ENCODE measurements around the gene OR4F6. TPM values are rescaled to one million over a fixed set of nuclear protein-coding genes. Genes with fewer than 3 reads are reported as not detected.
A peak's percentile ranks its signal among the peaks of the same experiment; 100 is the strongest.
"Not testable (repeated sequence)": the region's sequence is repeated elsewhere in the genome, so short reads cannot be mapped to it uniquely, and the experiment has no call there.

Gene OR4F6
- total RNA-seq, 1 experiment from 2014 or later: not detected

DNA sequence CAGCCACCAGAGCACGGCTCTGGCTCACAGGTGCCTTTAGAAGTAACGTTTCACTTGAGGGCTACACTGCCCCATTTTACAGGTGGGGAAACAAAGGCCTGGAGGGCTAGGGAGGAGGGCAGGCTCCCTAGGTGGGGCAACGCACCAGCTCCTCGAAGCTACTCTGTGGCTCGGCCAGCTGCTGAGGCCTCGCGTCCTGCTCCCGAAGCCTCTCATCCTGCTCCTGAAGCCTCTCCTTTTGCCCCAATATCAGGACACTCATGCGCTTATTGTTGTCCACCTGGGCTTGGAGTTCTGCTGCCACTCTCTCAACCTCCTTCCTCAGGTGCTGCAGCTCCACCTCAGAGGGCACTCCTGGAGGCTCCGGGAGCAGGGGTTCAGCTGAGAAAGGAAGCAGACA lies 28.2 kb upstream of the OR4F6 start (continued):
- no peak for TF ChIP-seq CDX4 (CRISPR knock-in tag; IDR thresholded peaks at IDR 0.05; ENCODE audit: borderline replicate concordance)
- TF ChIP-seq AFF4 (CRISPR knock-in tag; IDR thresholded peaks at IDR 0.05; ENCODE audit: borderline replicate concordance): no peak
- TF ChIP-seq FOXJ3 (CRISPR knock-in tag; IDR thresholded peaks at IDR 0.05; ENCODE audit: borderline replicate concordance): no peak
- TF ChIP-seq NR3C1 (CRISPR knock-in tag; conservative IDR thresholded peaks at IDR 0.05; ENCODE audit: low read depth): no peak
- TF ChIP-seq GRHL2 (CRISPR knock-in tag; IDR thresholded peaks at IDR 0.05; ENCODE audit: insufficient replicate concordance, severe bottlenecking): no peak

DNA sequence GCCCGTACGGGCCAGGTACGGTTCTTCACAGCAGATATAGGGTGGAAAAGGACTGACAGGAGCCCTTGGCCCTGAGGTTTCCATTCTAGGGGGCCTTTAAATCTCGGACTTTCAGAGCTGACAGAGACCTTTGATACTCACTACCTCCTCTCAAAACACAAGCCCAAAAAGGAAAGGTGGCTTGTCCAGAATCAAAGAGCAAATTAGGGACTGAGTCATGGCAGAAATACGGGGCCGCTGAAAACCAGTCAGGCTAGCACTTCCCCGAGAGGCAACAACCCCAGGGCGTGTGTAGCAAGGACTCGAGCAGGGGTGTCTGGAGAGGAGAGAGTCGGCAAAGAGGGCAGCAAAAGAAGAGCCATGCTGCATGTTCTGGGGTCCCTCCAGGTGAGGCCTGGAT lies 24.7 kb upstream of the OR4F6 start:
- CTCF ChIA-PET; DNase-seq (ENCODE audit: low spot score); H3K36me3 Mint-ChIP-seq; H3K4me1 Mint-ChIP-seq; H3K4me3 Mint-ChIP-seq; H3K27me3 Mint-ChIP-seq (ENCODE audit: low read depth); H3K9me3 Mint-ChIP-seq; H3K27ac Mint-ChIP-seq; ATAC-seq; POLR2A ChIA-PET: not testable (repeated sequence)

DNA sequence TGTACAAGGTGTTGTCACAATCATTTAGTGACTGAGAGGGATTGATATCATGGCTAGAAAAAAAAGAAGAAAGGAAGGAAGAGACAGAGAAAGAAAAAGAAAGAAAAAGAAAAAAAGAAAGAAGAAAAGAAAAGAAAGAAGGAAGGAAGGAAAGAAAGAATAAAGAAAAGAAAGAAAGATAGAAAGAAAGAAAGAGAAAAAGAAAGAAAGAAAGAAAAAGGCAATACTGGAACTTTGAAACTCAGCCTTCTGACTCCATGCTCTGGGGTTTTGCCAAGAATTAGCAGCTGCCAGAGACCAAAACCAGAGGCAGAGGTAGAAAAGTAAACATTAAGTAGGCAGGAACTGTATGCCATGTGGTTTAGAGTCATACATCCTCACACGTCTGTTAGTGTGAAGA lies 23.1 kb upstream of the OR4F6 start:
- ATAC-seq; DNase-seq (ENCODE audit: low spot score); H3K4me1 Mint-ChIP-seq; CTCF ChIA-PET; H3K27me3 Mint-ChIP-seq (ENCODE audit: low read depth); H3K27ac Mint-ChIP-seq; H3K36me3 Mint-ChIP-seq; H3K4me3 Mint-ChIP-seq; H3K9me3 Mint-ChIP-seq; POLR2A ChIA-PET: not testable (repeated sequence)

- peak; percentile 59 for DNase-seq (ENCODE audit: low spot score)
- ATAC-seq: peak; percentile 56
- CTCF ChIA-PET: interaction anchor here (0.8 kb wide), 1 partner anchor 8 kb away, joined by 3 read pairs; no protein-coding TSS in a partner anchor
- TF ChIP-seq TEAD4 (CRISPR knock-in tag; IDR thresholded peaks at IDR 0.05): no peak
- no peak for TF ChIP-seq ETV6 (CRISPR knock-in tag; IDR thresholded peaks at IDR 0.05)
- TF ChIP-seq, protein P1, sequence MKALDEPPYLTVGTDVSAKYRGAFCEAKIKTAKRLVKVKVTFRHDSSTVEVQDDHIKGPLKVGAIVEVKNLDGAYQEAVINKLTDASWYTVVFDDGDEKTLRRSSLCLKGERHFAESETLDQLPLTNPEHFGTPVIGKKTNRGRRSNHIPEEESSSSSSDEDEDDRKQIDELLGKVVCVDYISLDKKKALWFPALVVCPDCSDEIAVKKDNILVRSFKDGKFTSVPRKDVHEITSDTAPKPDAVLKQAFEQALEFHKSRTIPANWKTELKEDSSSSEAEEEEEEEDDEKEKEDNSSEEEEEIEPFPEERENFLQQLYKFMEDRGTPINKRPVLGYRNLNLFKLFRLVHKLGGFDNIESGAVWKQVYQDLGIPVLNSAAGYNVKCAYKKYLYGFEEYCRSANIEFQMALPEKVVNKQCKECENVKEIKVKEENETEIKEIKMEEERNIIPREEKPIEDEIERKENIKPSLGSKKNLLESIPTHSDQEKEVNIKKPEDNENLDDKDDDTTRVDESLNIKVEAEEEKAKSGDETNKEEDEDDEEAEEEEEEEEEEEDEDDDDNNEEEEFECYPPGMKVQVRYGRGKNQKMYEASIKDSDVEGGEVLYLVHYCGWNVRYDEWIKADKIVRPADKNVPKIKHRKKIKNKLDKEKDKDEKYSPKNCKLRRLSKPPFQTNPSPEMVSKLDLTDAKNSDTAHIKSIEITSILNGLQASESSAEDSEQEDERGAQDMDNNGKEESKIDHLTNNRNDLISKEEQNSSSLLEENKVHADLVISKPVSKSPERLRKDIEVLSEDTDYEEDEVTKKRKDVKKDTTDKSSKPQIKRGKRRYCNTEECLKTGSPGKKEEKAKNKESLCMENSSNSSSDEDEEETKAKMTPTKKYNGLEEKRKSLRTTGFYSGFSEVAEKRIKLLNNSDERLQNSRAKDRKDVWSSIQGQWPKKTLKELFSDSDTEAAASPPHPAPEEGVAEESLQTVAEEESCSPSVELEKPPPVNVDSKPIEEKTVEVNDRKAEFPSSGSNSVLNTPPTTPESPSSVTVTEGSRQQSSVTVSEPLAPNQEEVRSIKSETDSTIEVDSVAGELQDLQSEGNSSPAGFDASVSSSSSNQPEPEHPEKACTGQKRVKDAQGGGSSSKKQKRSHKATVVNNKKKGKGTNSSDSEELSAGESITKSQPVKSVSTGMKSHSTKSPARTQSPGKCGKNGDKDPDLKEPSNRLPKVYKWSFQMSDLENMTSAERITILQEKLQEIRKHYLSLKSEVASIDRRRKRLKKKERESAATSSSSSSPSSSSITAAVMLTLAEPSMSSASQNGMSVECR (CRISPR knock-in tag; IDR thresholded peaks at IDR 0.05; ENCODE audit: borderline replicate concordance): no peak
- TF ChIP-seq ZSCAN18 (CRISPR knock-in tag; IDR thresholded peaks at IDR 0.05): no peak
- TF ChIP-seq, protein P2, sequence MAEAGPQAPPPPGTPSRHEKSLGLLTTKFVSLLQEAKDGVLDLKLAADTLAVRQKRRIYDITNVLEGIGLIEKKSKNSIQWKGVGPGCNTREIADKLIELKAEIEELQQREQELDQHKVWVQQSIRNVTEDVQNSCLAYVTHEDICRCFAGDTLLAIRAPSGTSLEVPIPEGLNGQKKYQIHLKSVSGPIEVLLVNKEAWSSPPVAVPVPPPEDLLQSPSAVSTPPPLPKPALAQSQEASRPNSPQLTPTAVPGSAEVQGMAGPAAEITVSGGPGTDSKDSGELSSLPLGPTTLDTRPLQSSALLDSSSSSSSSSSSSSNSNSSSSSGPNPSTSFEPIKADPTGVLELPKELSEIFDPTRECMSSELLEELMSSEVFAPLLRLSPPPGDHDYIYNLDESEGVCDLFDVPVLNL (CRISPR knock-in tag; IDR thresholded peaks at IDR 0.05; ENCODE audit: borderline replicate concordance, low read depth): no peak
- TF ChIP-seq ZNF425 (CRISPR knock-in tag; conservative IDR thresholded peaks at IDR 0.05): no peak
- TF ChIP-seq, protein P3, sequence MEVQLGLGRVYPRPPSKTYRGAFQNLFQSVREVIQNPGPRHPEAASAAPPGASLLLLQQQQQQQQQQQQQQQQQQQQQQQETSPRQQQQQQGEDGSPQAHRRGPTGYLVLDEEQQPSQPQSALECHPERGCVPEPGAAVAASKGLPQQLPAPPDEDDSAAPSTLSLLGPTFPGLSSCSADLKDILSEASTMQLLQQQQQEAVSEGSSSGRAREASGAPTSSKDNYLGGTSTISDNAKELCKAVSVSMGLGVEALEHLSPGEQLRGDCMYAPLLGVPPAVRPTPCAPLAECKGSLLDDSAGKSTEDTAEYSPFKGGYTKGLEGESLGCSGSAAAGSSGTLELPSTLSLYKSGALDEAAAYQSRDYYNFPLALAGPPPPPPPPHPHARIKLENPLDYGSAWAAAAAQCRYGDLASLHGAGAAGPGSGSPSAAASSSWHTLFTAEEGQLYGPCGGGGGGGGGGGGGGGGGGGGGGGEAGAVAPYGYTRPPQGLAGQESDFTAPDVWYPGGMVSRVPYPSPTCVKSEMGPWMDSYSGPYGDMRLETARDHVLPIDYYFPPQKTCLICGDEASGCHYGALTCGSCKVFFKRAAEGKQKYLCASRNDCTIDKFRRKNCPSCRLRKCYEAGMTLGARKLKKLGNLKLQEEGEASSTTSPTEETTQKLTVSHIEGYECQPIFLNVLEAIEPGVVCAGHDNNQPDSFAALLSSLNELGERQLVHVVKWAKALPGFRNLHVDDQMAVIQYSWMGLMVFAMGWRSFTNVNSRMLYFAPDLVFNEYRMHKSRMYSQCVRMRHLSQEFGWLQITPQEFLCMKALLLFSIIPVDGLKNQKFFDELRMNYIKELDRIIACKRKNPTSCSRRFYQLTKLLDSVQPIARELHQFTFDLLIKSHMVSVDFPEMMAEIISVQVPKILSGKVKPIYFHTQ (CRISPR knock-in tag; IDR thresholded peaks at IDR 0.05): no peak
These were observed 21.4 kb upstream of the OR4F6 start for GRCh38 chr15:101781928-101782327.

More at GRCh38 chr15:101781928-101782327, 21.4 kb upstream of the OR4F6 start:
- Mint-ChIP-seq H3K27me3 (ENCODE audit: low read depth) (peaks cover 2% of the 10 kb centered on the region; the same call in 1 of the 2 replicates), H3K36me3 (no peaks in the 10 kb centered on the region), H3K4me3 (no peak overlapping the region), H3K9me3 (no peaks in the 10 kb centered on the region), H3K4me1 (no peaks in the 10 kb centered on the region), H3K27ac (no peak overlapping the region)
- POLR2A ChIA-PET: no interaction called here
